ENCODE measurements around the gene LHX5.

The LHX5 gene

GRCh38 chr12:113424456-113424855, 47.2 kb downstream of the LHX5 start:
- Histone ChIP-seq H2BK120ac (ENCODE audit: low read depth, low read length) (no peak overlapping the region), H3K9me3 (replicated peaks in 1 of 2; ENCODE audit: control insufficient read depth in 2 of 2, insufficient read depth in 1 of 2, low read depth in 1 of 2, low read length in 2 of 2) (no peaks in the 10 kb centered on the region), H4K8ac (ENCODE audit: low read depth, low read length) (no peak overlapping the region), H2BK5ac (ENCODE audit: low read length) (no peak overlapping the region), H2BK15ac (ENCODE audit: low read length) (no peak overlapping the region), H4K91ac (ENCODE audit: low read depth, low read length, poor library complexity) (no peak overlapping the region), H2AK5ac (ENCODE audit: low read depth, low read length) (no peak overlapping the region), H2AFZ (ENCODE audit: low read length) (no peak overlapping the region), H3K27me3 (ENCODE audit: control insufficient read depth in 3 of 3, insufficient read depth in 3 of 3, low read depth in 1 of 3, low read length in 3 of 3) (no peaks in the 10 kb centered on the region), H3K9ac (ENCODE audit: low read depth, low read length, poor library complexity) (no peak overlapping the region), H3K4me2 (ENCODE audit: insufficient read depth, low read length, poor library complexity, severe bottlenecking) (no peak overlapping the region), H3K36me3 (replicated peaks in 1 of 2; ENCODE audit: control insufficient read depth in 2 of 2, insufficient read depth in 2 of 2, low read length in 2 of 2) (peaks cover 0 to 38% of the 10 kb centered on the region in 2 donors), H3K23ac (ENCODE audit: low read depth, low read length, poor library complexity) (no peak overlapping the region), H3K18ac (ENCODE audit: low read length) (no peak overlapping the region), H3K27ac (replicated peaks; ENCODE audit: low read length) (no peak overlapping the region), H3K79me1 (ENCODE audit: low read depth, low read length) (no peaks in the 10 kb centered on the region), H3K4me3 (ENCODE audit: low read length in 2 of 2) (no peak overlapping the region), H3K4ac (ENCODE audit: low read length) (no peak overlapping the region), H3K14ac (ENCODE audit: low read length) (no peak overlapping the region), H2BK12ac (ENCODE audit: low read length) (no peak overlapping the region), H3K4me1 (ENCODE audit: control insufficient read depth in 2 of 2, insufficient read depth in 1 of 2, low read depth in 1 of 2, low read length in 2 of 2) (peaks cover 0 to 13% of the 10 kb centered on the region in 2 donors)
- no CpG with 5 or more reads among the region's 1 CpG for WGBS, 2 donors (ENCODE audit: extremely low coverage in 2 of 2, insufficient read length in 2 of 2, insufficient replicate concordance in 1 of 2)
- no peak for DNase-seq (ENCODE audit: low spot score)

GRCh38 chr12:113422886-113423669, 48.6 kb downstream of the LHX5 start:
- H3K27ac ChIP-seq (replicated peaks; ENCODE audit: low read length) = no peak overlapping the region
- no peak overlapping the region for H3K23ac ChIP-seq (ENCODE audit: low read depth, low read length, poor library complexity)
- H3K18ac ChIP-seq (ENCODE audit: low read length) = peak overlapping the region; percentile 91

DNA sequence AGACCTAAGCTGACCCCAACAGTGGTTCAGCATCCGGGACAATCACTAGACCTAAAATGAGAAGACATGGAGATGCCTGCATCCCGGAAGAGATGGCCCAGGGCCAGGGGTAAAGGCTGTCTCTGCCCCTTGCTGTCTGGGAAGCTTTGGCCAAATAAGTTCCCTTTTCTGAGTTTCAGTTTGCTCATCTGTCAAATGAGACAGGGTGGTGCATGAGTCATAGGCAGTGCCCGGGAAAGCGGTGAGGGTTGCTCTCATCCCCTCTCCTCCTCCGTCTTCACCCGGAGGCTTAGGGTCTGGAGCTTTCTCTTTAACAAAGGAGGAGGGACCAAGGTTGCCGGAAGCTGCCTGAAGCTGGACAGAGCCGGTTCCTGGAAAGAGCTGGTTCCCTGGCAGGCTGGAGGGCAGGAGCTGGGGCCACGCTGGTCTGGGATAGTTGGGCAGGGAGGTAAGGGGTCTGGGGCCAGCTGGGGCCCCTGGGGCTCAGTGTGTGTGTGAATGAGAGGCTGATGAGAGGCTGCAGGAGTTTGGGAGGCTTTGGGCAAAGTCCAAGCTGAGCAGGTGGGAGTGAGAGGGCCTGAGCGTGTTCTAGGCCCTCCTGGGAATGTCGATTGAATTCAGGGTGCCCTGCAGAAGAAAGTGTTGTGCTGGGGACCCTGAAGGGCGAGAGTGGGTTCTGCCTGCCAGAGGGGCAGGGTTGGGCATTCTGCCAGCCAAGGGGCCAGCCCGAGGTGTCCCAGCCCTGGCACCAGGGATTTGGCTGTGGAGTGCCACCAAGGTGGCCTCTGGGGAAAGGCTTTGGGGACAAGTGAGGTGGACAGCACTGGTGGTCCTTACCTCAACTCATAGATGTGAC, 49.4 kb downstream of the LHX5 start, which contains the start of gene SDSL:
TSS of gene SDSL (plus strand) at position 351 of the 856 bp plus-strand sequence. CDS start 5,603 bp downstream, outside the sequence.
- H2BK12ac ChIP-seq (ENCODE audit: low read length) = peak within 1 kb of the TSS; percentile 30
- H3K27ac ChIP-seq (replicated peaks; ENCODE audit: low read length) = no peak within 1 kb of the TSS
- peak within 1 kb of the TSS; percentile 75 for H2AFZ ChIP-seq (ENCODE audit: low read length)
- peak within 1 kb of the TSS; percentile 53 for H3K9ac ChIP-seq (ENCODE audit: low read depth, low read length, poor library complexity)
- H3K4me3 ChIP-seq (ENCODE audit: low read length in 2 of 2) = peak within 1 kb of the TSS; percentile 21 to 87
- peaks cover 0 to 23% of the 10 kb centered on the region in 2 donors for H3K36me3 ChIP-seq (replicated peaks in 1 of 2; ENCODE audit: control insufficient read depth in 2 of 2, insufficient read depth in 2 of 2, low read length in 2 of 2)
- peak within 1 kb of the TSS; percentile 32 for H4K8ac ChIP-seq (ENCODE audit: low read depth, low read length)
- H3K4me1 ChIP-seq (ENCODE audit: control insufficient read depth in 2 of 2, insufficient read depth in 1 of 2, low read depth in 1 of 2, low read length in 2 of 2) = peaks cover 0 to 13% of the 10 kb centered on the region in 2 donors
- H3K9me3 ChIP-seq (replicated peaks in 1 of 2; ENCODE audit: control insufficient read depth in 2 of 2, insufficient read depth in 1 of 2, low read depth in 1 of 2, low read length in 2 of 2) = no peaks in the 10 kb centered on the region
- H2BK5ac ChIP-seq (ENCODE audit: low read length) = no peak within 1 kb of the TSS
- H2BK120ac ChIP-seq (ENCODE audit: low read depth, low read length) = no peak within 1 kb of the TSS
- peak within 1 kb of the TSS; percentile 70 for H3K23ac ChIP-seq (ENCODE audit: low read depth, low read length, poor library complexity)
- peak; percentile 21 for DNase-seq (ENCODE audit: low spot score)
- H3K18ac ChIP-seq (ENCODE audit: low read length) = peak within 1 kb of the TSS; percentile 91
- WGBS, 2 donors (ENCODE audit: extremely low coverage in 2 of 2, insufficient read length in 2 of 2, insufficient replicate concordance in 1 of 2) = no CpG with 5 or more reads among the region's 13 CpGs
- peak within 1 kb of the TSS; percentile 32 for H3K4me2 ChIP-seq (ENCODE audit: insufficient read depth, low read length, poor library complexity, severe bottlenecking)
- no peaks in the 10 kb centered on the region for H3K27me3 ChIP-seq (ENCODE audit: control insufficient read depth in 3 of 3, insufficient read depth in 3 of 3, low read depth in 1 of 3, low read length in 3 of 3)
- no peaks in the 10 kb centered on the region for H3K79me1 ChIP-seq (ENCODE audit: low read depth, low read length)
- H3K4ac ChIP-seq (ENCODE audit: low read length) = no peak within 1 kb of the TSS
- H4K91ac ChIP-seq (ENCODE audit: low read depth, low read length, poor library complexity) = no peak within 1 kb of the TSS
- H2AK5ac ChIP-seq (ENCODE audit: low read depth, low read length) = peak within 1 kb of the TSS; percentile 87
- H3K14ac ChIP-seq (ENCODE audit: low read length) = no peak within 1 kb of the TSS
- H2BK15ac ChIP-seq (ENCODE audit: low read length) = peak within 1 kb of the TSS; percentile 71

More at GRCh38 chr12:113422886-113423669, 48.6 kb downstream of the LHX5 start:
- H3K79me1 ChIP-seq (ENCODE audit: low read depth, low read length) = no peaks in the 10 kb centered on the region
- no peak overlapping the region for H4K8ac ChIP-seq (ENCODE audit: low read depth, low read length)
- no peak overlapping the region for H3K9ac ChIP-seq (ENCODE audit: low read depth, low read length, poor library complexity)
- H3K27me3 ChIP-seq (ENCODE audit: control insufficient read depth in 3 of 3, insufficient read depth in 3 of 3, low read depth in 1 of 3, low read length in 3 of 3) = no peaks in the 10 kb centered on the region
- H3K36me3 ChIP-seq (replicated peaks in 1 of 2; ENCODE audit: control insufficient read depth in 2 of 2, insufficient read depth in 2 of 2, low read length in 2 of 2) = peaks cover 0 to 24% of the 10 kb centered on the region in 2 donors
- peak overlapping the region; percentile 30 for H2BK12ac ChIP-seq (ENCODE audit: low read length)
- no peak for DNase-seq (ENCODE audit: low spot score)
- H3K14ac ChIP-seq (ENCODE audit: low read length) = no peak overlapping the region
- no peak overlapping the region for H2AFZ ChIP-seq (ENCODE audit: low read length)
- H4K91ac ChIP-seq (ENCODE audit: low read depth, low read length, poor library complexity) = no peak overlapping the region
- peaks cover 0 to 13% of the 10 kb centered on the region in 2 donors for H3K4me1 ChIP-seq (ENCODE audit: control insufficient read depth in 2 of 2, insufficient read depth in 1 of 2, low read depth in 1 of 2, low read length in 2 of 2)
- H2BK5ac ChIP-seq (ENCODE audit: low read length) = no peak overlapping the region
- H2AK5ac ChIP-seq (ENCODE audit: low read depth, low read length) = peak overlapping the region; percentile 87
- no peak overlapping the region for H3K4ac ChIP-seq (ENCODE audit: low read length)
- peak overlapping the region; percentile 71 for H2BK15ac ChIP-seq (ENCODE audit: low read length)
- no peaks in the 10 kb centered on the region for H3K9me3 ChIP-seq (replicated peaks in 1 of 2; ENCODE audit: control insufficient read depth in 2 of 2, insufficient read depth in 1 of 2, low read depth in 1 of 2, low read length in 2 of 2)
- WGBS, 2 donors (ENCODE audit: extremely low coverage in 2 of 2, insufficient read length in 2 of 2, insufficient replicate concordance in 1 of 2) = no CpG with 5 or more reads among the region's 6 CpGs
- no peak overlapping the region for H2BK120ac ChIP-seq (ENCODE audit: low read depth, low read length)
- H3K4me3 ChIP-seq (ENCODE audit: low read length in 2 of 2) = peak overlapping the region in 1 of 2 donors; percentile 87
- H3K4me2 ChIP-seq (ENCODE audit: insufficient read depth, low read length, poor library complexity, severe bottlenecking) = no peak overlapping the region
